ENCODE measurements around the gene PLPP3. TPM values are rescaled to one million over a fixed set of nuclear protein-coding genes. Genes with fewer than 3 reads are reported as not detected.

The PLPP3 gene
- total RNA-seq, 2 donors from 2014 or later: not detected

- no peaks in the 10 kb centered on the region for H3K36me3 Mint-ChIP-seq (ENCODE audit: insufficient read depth in 2 of 2)
- H3K9me3 Mint-ChIP-seq: no peaks in the 10 kb centered on the region
- H3K27ac Mint-ChIP-seq: no peak overlapping the region
- H3K4me1 Mint-ChIP-seq (ENCODE audit: low read depth): no peaks in the 10 kb centered on the region
- no peak overlapping the region for H3K4me3 Mint-ChIP-seq
- DNase-seq (no peak), ATAC-seq (replicated peaks in 1 of 2) (no peak)
- H3K27me3 Mint-ChIP-seq (ENCODE audit: low read depth): no peaks in the 10 kb centered on the region
Measured at GRCh38 chr1:56520016-56520601, 59.3 kb downstream of the PLPP3 start.

GRCh38 chr1:56517404-56518130, 61.8 kb downstream of the PLPP3 start:
- DNase-seq (no peak), ATAC-seq (replicated peaks in 1 of 2) (no peak)
- no peak overlapping the region for H3K4me3 Mint-ChIP-seq
- no peaks in the 10 kb centered on the region for H3K27me3 Mint-ChIP-seq (ENCODE audit: low read depth)
- no peaks in the 10 kb centered on the region for H3K9me3 Mint-ChIP-seq
- H3K36me3 Mint-ChIP-seq (ENCODE audit: insufficient read depth in 2 of 2): no peaks in the 10 kb centered on the region
- no peaks in the 10 kb centered on the region for H3K4me1 Mint-ChIP-seq (ENCODE audit: low read depth)
- no peak overlapping the region for H3K27ac Mint-ChIP-seq

DNA sequence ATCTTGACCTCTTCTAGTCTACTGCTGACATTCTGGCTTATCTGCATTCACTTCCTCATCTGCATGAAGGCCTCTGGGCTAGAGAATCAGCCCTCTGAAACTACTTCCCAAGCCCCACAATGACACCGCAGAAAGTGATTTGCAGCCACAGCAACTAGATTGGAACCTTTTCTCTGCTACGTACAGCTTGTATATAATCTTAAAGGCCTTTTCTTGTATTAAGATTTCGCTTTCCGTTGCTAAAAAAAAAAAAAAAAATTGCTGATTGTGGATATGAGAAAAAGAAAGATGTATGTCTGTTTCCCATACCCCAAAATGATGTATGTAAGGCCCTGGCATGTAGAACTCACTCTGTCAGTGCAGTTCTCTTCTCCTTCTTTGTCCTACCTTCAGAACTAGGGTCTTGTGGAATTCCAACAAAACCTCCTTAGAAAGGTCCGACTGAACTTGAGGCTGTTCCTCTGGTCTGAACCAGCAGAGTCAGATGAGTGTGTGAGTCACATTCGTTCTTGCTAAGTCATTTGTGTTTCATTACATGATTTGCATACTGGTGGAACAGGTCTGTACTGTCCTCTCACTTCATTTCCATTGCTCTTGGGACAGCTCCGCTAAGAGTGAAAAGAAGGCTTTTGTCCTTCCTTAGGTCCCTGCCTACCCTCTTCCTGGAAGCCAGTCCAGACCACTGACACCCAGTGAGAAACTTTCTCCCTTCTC, 62.7 kb downstream of the PLPP3 start:
- no peaks in the 10 kb centered on the region for H3K27me3 Mint-ChIP-seq (ENCODE audit: low read depth)
- no peak overlapping the region for H3K27ac Mint-ChIP-seq
- ATAC-seq (replicated peaks in 1 of 2): no peak
- no peak for DNase-seq
- H3K4me1 Mint-ChIP-seq (ENCODE audit: low read depth): no peaks in the 10 kb centered on the region
- H3K4me3 Mint-ChIP-seq: no peak overlapping the region
- H3K9me3 Mint-ChIP-seq: no peaks in the 10 kb centered on the region
- H3K36me3 Mint-ChIP-seq (ENCODE audit: insufficient read depth in 2 of 2): no peaks in the 10 kb centered on the region

DNA sequence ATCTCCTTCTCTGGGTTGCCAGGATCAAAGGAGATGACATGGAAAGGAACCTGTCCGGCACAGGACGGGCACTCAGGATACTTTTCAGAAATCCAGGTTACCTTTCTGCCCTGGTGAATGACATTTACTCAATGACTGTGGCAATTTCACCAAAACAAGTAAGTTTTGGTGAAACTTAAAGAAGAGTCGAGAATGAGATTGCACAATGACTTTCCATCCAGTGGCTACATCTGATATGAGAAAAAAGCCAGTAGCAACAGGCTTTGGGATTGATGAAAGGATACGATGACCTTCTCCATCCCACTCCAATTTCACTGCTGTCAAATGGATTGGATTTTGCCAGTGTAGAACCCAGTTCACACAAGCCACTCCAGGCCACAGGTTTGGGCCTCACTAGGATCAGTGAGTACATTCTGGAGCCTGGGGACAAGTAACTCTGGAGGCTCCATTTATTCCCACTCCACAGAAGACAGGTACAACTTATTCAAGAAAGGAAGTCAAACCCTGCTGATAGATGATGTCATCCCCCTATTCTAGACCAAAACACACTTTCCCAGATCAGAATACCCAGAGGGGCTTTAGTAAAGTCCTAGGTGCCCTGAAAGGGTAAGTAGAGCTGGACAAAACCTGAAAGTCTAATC, 63.3 kb downstream of the PLPP3 start:
- Mint-ChIP-seq H3K4me3 (no peak overlapping the region), H3K27me3 (ENCODE audit: low read depth) (no peaks in the 10 kb centered on the region), H3K36me3 (ENCODE audit: insufficient read depth in 2 of 2) (no peaks in the 10 kb centered on the region), H3K4me1 (ENCODE audit: low read depth) (no peaks in the 10 kb centered on the region), H3K27ac (no peak overlapping the region), H3K9me3 (no peaks in the 10 kb centered on the region)
- ATAC-seq (replicated peaks in 1 of 2): no peak
- no peak for DNase-seq

GRCh38 chr1:56512724-56513494, 66.5 kb downstream of the PLPP3 start:
- H3K27ac Mint-ChIP-seq: no peak overlapping the region
- no peak for ATAC-seq (replicated peaks in 1 of 2)
- no peaks in the 10 kb centered on the region for H3K9me3 Mint-ChIP-seq
- H3K27me3 Mint-ChIP-seq (ENCODE audit: low read depth): no peaks in the 10 kb centered on the region
- no peak for DNase-seq
- H3K4me1 Mint-ChIP-seq (ENCODE audit: low read depth): no peaks in the 10 kb centered on the region
- no peak overlapping the region for H3K4me3 Mint-ChIP-seq
- H3K36me3 Mint-ChIP-seq (ENCODE audit: insufficient read depth in 2 of 2): no peaks in the 10 kb centered on the region

GRCh38 chr1:56511766-56512165, 67.6 kb downstream of the PLPP3 start:
- Mint-ChIP-seq H3K9me3 (peaks cover 0 to under 1% of the 10 kb centered on the region in 2 donors), H3K4me1 (ENCODE audit: low read depth) (no peaks in the 10 kb centered on the region), H3K36me3 (ENCODE audit: insufficient read depth in 2 of 2) (no peaks in the 10 kb centered on the region), H3K4me3 (no peak overlapping the region), H3K27ac (no peak overlapping the region), H3K27me3 (ENCODE audit: low read depth) (no peaks in the 10 kb centered on the region)
- ATAC-seq (replicated peaks in 1 of 2) (no peak), DNase-seq (no peak)

DNA sequence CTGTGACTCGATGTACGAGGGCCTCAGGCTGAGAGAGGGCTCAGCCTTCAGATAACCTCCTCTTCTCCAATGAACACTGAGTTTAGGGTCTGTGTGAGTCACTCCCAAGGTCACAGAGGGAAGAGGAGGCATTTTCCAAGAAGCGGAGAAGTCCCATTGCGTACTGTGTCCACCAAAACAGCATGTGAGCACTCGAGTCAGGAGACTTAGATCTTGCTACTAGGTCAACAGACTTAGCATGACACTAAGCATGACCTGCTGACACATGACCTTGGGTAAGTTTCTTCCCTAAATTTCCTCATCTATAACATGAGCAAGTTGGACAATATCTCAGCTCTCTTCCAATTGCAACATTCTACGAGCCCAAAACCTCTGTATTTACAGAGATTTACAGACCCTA, 68.0 kb downstream of the PLPP3 start:
- Mint-ChIP-seq H3K4me3 (no peak overlapping the region), H3K4me1 (ENCODE audit: low read depth) (no peaks in the 10 kb centered on the region), H3K27ac (no peak overlapping the region), H3K36me3 (ENCODE audit: insufficient read depth in 2 of 2) (no peaks in the 10 kb centered on the region), H3K9me3 (peaks cover 0 to 2% of the 10 kb centered on the region in 2 donors), H3K27me3 (ENCODE audit: low read depth) (no peaks in the 10 kb centered on the region)
- no peak for DNase-seq
- no peak for ATAC-seq (replicated peaks in 1 of 2)

DNA sequence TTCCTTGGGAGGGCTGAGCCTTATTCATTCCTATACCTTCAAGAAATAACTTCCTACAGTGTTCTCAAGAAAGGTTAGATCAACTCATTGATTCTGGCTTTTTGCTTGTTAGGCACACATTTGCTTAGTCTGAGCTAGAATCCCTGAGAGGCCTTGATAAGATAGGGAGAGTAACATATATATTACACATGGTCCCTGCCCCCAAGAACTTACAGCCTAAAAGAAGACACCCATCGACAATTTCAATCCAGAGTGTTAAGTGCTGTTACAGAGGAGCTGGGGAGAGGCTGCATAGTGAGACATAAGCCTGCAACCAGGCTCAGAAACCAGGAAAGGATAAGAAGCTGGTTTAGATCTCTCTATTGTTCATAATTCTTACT, 68.7 kb downstream of the PLPP3 start:
- Mint-ChIP-seq H3K27me3 (ENCODE audit: low read depth) (no peaks in the 10 kb centered on the region), H3K4me1 (ENCODE audit: low read depth) (no peaks in the 10 kb centered on the region), H3K9me3 (peaks cover 0 to 2% of the 10 kb centered on the region in 2 donors), H3K4me3 (no peak overlapping the region), H3K27ac (no peak overlapping the region), H3K36me3 (ENCODE audit: insufficient read depth in 2 of 2) (no peaks in the 10 kb centered on the region)
- ATAC-seq (replicated peaks in 1 of 2) (no peak), DNase-seq (no peak)

- DNase-seq: no peak
- Mint-ChIP-seq H3K9me3 (peaks cover 0 to 2% of the 10 kb centered on the region in 2 donors), H3K4me1 (ENCODE audit: low read depth) (no peaks in the 10 kb centered on the region), H3K36me3 (ENCODE audit: insufficient read depth in 2 of 2) (no peaks in the 10 kb centered on the region), H3K27ac (no peak overlapping the region), H3K27me3 (ENCODE audit: low read depth) (no peaks in the 10 kb centered on the region), H3K4me3 (no peak overlapping the region)
- ATAC-seq (replicated peaks in 1 of 2): no peak
Measured at GRCh38 chr1:56509713-56510641, 69.4 kb downstream of the PLPP3 start.

GRCh38 chr1:56508523-56508983, 70.8 kb downstream of the PLPP3 start:
- no peak overlapping the region for H3K27ac Mint-ChIP-seq
- H3K9me3 Mint-ChIP-seq: peaks cover 2% of the 10 kb centered on the region in 2 donors
- no peak overlapping the region for H3K4me3 Mint-ChIP-seq
- no peak for DNase-seq
- no peak for ATAC-seq (replicated peaks in 1 of 2)
- H3K36me3 Mint-ChIP-seq (ENCODE audit: insufficient read depth in 2 of 2): no peaks in the 10 kb centered on the region
- no peaks in the 10 kb centered on the region for H3K4me1 Mint-ChIP-seq (ENCODE audit: low read depth)
- H3K27me3 Mint-ChIP-seq (ENCODE audit: low read depth): no peaks in the 10 kb centered on the region

DNA sequence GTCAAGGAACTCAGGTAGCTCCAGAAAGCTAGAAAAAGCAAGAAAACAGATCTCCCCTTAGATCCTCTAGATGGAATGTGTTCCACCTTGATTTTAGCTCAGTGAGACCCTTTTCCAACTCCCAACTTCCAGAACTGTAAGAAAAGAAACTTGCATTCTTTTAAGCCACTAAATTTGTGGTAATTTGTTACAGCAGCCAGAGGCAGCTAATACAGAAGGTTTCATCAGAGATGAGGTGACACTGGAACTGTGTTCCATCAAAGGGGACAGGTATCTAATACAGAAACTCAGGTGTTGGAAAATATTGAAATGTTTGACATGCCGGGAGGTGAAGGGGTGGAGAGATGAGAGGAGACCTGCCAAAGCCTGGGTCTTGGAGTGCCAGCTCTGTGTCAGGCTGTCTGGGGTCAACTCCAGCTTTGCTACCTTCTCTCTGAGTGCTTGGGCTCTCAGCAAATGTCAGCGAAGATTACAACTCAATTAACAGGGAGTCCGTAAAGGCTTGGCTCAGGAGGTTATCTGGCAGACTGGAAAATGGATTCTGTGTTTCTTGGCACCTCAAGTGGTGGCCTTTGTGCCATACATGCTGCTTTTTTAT, 71.3 kb downstream of the PLPP3 start:
- Mint-ChIP-seq H3K4me3 (no peak overlapping the region), H3K4me1 (ENCODE audit: low read depth) (no peaks in the 10 kb centered on the region), H3K36me3 (ENCODE audit: insufficient read depth in 2 of 2) (no peaks in the 10 kb centered on the region), H3K9me3 (peaks cover 2% of the 10 kb centered on the region in 2 donors), H3K27ac (no peak overlapping the region), H3K27me3 (ENCODE audit: low read depth) (no peaks in the 10 kb centered on the region)
- DNase-seq: no peak
- ATAC-seq (replicated peaks in 1 of 2): no peak
